HUDEP-2 (cell line): ENCODE results near the gene EML4.

Experiments used
- DNase-seq, 76 experiments: peaks; one replicate each; lab custom pipeline; 2025; ENCODE audit not compliant: unreplicated experiment in 76 of 76; lab: John Stamatoyannopoulos, UW

EML4 gene

DNA sequence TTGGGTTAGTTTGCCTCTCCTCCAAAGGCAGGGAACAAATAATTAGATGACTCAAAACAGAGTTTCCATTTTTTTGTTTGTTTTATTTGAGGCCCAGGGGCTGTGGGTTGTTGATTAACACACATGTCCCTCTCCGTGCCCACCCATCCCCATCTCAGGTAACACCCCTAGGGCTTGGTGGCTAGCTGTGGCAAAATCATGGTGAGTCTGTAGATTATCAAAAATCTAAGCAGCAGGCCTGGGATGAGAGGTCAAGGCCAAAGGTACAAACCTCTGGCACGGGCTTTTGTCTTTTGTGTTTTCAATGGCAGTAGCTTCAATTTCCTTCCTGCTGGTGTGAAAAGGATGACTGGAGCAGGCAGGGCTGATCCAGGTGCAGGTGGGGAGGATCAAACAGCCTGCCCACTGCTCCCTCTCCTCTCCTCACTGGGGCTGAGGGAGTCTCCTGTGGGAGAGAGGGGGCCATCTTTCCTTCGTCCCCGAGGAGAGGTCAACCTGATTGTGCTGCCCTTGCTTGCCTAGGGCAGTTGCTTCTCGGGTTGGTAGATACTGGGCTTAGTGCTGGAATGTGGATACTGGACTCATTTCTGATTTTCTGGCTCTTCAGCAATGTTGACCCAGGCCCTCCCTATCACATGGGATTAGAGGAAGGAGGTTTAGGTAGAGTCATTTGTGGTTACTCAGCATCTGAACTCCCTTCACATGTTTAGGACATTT is 31.9 kb upstream of the EML4 start:
- DNase-seq = no peak

- no peak for DNase-seq
Observed at GRCh38 chr2:42138163-42139015, 30.8 kb upstream of the EML4 start.

DNA sequence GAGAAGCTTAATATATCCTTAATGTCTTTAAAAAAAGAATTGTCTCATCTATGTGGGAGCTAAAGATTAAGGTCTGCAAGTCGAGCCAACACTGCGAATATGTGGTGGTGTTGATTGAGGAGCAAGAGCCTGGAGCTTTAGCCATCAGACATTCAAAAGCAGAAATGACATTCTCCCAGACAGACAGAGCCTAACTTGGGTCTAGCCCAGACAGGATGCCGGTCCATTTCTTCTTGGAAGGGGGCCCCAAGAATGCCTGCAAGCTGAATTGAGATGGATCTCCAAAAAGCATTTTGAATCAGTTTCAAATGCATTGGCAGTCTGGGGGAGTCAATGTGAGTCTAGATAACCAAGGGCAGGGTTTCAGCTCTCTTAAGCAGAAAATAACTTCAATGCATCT is 30.1 kb upstream of the EML4 start:
- no peak for DNase-seq

GRCh38 chr2:42140496-42140895 is 28.7 kb upstream of the EML4 start:
- no peak for DNase-seq

DNA sequence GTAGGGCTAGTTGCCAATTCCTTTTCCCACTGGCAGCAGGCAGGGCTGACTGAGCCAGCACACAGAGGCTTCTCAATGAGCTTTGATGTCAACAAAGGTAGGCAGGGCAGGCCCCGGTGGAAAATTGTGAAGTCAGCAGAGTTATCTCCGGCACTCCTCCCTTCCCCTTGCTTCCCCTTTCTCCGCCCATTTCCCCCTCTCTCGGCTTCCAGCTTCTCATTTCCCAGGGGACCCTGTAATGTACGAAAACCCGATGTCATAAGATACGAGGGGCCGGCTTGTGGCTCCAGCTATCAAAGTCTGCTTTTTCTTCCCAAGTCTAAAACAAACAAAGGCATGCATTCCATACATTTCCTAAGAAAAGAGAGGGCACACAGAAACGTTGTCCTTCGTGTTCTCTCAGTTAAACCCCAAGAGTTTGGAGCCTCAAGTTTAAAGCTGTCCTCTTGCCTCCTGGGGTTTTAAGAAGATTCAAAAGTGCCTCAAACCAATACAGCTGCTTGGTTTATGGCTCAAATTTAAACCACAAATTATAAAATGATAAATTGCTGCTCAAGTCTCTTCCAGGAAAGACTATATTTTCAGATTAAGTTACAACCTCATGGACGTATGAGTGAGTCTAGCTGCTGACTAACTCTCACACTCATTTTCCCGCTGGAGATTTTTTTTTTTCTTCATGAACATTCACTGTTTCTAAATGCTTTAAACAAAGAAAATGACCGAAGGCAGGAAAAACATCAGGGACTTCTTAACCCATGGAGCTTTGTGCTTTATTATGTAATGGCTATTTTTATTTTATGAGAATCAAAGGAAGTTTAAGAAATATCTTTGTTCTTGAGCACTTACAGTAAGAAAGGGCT is 27.2 kb upstream of the EML4 start:
- peak in 1 of 76 experiments; percentile 2 for DNase-seq

GRCh38 chr2:42142547-42143184 is 26.5 kb upstream of the EML4 start:
- DNase-seq = no peak

DNA sequence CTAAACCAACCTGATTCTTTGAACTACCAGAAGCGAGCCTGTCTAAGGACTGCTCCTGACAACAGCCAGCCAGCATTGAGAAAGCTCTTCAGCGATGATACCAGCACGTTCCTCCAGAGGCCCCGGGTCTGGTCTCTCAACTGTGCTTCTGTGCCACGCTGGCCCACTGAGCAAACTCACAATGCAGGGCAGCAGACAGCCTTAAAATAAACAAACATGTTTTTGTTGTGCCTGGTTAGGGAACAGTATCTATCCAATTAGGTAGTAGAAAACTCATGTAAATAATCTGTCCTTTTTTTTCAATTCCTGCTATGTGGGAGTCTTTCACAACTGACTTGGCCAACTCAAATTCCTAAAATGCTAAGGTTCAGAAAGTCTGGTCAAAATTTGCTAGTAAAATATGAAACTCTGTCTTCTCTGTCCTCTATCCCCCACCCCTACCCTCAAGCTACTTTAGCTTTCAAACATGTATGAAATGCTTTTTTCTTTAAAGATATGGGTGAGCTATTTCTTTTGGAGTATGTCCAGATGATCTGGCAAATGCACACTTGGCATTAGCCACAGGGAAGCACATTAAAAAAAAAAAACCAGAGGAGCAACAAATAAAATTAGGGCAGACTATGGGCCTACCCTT is 21.4 kb upstream of the EML4 start:
- DNase-seq = no peak

DNA sequence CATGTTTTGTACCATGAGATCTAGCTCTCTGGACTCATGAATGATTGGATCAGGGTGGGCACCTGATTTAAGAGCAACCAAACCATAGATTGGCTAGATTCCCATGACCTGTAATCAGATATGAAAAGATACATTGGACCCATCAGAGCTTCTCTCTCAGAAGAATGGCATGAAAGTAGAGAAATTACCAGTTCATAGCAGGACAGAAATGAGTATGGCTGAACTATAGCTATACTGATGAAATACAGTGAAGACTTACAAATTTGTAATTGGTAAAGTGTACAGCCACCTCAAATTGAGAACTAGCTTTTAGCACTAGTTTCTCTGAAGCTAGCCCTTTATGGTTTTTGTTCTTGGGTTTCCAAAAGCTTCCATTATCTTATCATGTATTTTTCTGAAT is 19.0 kb upstream of the EML4 start:
- DNase-seq = no peak

DNA sequence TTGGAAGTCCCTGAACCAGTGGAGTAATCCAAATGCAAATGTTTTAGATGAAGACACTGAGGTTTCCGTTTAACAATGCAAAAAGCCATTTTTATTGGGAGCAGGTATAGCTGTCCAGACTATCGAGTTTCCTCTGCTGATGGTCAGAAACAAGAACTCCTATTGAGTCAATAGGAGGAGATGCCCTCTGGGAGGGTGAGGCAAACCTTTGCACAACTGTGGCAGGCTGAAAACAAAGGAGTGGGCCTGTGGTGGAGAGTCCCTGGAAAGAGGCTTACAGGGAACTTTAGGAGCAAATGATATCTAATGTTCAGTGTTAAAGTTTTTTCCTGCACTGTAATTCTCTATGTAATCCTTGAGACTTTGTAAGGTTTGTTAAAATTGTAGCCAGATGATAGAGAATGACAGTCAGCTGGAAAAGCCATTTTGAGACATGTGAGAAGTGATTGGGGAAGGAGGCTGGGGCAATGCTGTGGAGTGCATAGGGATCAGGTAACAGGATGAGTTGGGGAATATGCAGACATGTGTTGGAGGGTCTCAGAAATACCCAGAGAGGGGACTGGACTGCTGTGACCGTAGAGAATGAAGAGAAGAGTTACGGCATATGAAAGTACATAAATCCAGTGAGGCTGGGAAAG is 15.1 kb upstream of the EML4 start:
- DNase-seq = no peak

DNA sequence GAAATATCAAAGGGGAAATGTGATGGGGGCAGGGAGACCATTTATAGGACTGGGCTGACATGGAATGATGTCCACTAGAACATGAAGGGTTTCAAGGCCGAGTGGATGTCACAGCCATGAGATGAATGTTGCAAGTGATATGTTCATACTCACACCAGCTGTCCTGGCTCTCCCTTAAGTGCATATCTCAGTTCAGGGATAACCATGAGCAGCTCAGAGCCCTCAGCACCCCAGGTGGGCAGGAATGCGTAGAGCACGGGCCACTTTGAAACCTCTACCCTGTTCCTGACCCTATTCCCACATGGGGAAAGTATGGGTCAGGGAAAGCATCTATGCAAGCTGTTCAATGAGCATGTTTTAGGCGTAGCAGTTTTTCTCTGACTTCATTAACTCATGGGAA is 12.4 kb upstream of the EML4 start:
- DNase-seq = no peak

DNA sequence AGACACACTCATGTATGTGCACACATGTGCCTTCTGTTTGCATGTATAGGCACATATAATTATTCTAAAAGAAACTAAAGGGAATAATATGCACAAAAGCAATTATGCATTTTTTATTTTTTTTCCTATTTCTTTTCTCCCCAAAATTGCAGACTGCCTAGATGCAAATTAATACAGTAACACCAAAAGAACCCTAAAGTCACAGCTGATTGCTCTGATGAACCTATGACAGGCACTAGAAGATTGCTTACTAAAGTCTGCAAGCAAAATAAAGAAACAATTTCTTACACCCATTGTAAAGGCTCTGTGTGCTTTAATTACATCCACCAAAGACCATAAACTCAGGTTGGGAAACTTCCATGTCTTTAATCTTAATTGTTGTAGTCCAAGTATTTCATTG is 7.7 kb upstream of the EML4 start:
- no peak for DNase-seq

DNA sequence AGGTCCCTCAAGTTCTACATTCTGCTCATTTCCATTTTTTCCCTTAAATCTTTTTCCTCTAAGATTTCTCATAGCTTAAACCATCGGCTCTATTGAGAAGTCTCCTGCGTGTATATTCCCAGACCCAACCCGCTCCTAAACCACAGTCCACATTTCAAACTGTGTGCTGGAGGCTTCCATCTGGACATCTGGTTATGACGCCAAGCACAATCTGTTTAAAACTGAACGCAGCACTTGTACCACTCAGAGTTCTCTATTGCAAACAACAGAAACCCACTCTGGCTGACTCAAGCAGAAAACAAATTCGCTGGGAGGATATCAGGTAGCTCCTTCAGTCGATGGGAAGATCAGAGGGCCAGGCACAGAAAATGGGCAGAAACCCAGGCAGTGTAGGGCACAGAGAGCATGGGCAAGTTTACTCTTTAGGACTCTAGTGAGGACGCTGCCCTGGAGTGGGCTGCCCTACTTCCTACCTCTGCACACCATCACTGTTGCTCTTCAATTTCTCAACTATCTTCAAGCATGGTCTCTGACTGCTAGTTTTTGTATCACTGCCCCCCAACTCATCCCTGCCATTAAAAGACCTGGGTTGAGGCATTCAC is 5.6 kb upstream of the EML4 start:
- no peak for DNase-seq

DNA sequence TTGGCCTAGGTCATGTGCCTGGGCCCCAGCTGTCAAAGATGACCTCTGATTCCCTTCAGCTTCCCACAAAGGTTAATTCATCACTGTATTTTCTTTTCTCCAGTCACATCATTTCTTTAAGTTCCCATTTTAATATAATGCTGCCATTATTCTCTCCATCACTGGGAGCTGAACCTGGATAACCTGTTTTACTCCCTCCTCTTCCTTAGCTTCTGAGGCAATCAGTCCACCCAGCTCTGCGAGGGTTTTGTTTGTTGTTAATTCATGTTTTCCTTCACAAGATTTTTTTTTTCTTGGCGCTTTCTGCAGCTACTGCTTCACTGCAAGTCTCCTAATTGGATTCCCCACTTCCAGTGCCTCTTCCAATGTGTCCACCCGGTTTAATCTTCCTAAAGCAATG is 5.1 kb upstream of the EML4 start:
- DNase-seq = no peak

DNA sequence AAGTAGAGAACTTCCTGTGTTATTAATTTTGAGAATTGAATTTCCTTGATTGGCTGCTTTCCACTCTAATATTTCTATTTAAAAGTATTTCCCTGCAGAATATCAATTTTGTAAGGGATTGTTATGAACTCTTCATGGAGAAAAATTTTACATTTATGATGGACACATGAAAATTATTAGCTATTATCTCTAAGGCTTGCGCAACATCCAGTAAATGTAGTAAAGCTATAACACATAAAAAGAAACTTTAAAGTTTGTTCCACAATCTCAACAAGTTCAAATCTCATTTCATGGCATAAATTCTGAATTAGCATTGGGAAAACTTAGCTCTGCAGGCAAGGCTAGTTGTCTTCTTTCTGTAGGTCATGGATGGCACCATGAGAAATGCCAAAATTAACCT is 4.2 kb upstream of the EML4 start:
- DNase-seq = no peak

- DNase-seq = no peak
Observed at GRCh38 chr2:42167458-42167857, 1.7 kb upstream of the EML4 start.

- no peak for DNase-seq
Observed at GRCh38 chr2:42168459-42169099, 574 bp upstream of the EML4 start.

- peak in 1 of 76 experiments; percentile 2 for DNase-seq
Observed at GRCh38 chr2:42169874-42170521, 845 bp downstream of the EML4 start.

- no peak for DNase-seq
Observed at GRCh38 chr2:42170619-42171395, 1.7 kb downstream of the EML4 start.
